Psoas muscle (tissue), 8 donors: ENCODE results near the gene POU3F1. TPM values are rescaled to one million over a fixed set of nuclear protein-coding genes. Genes with fewer than 3 reads are reported as not detected.

ENCODE experiments used
- ATAC-seq, 4 donors: fragments of 200-7000 bp; cut with Tn5 transposase; one replicate each; pipeline ENCODE4 v1.9.1; 2020; ENCODE audit warnings: moderate library complexity in 3 of 4, mild to moderate bottlenecking in 2 of 4
- DNase-seq, 2 donors: peaks; one replicate each; pipeline ENCODE4 v3.0.0-alpha.2; 2020
- H3K27ac ChIP-seq: fragments of 200-600 bp; one replicate; pipeline ENCODE4 v1.8.0; 2022
- H3K27me3 ChIP-seq, 3 donors: fragments of 200-600 bp in 1 of 3; one replicate each; pipeline versions ENCODE4 v1.6.1 to v1.8.0; 2013 to 2022; ENCODE audit warnings: low read length in 2 of 3, mild to moderate bottlenecking in 2 of 3, moderate library complexity in 1 of 3; ENCODE audit not compliant: insufficient read depth in 3 of 3
- H3K36me3 ChIP-seq, 2 donors: fragments of 200-600 bp in 1 of 2; one replicate each; pipeline versions ENCODE4 v1.6.1 to v1.8.0; 2013 to 2022; ENCODE audit warnings: low read depth in 1 of 2, mild to moderate bottlenecking in 1 of 2, moderate library complexity in 1 of 2; ENCODE audit not compliant: insufficient read depth in 1 of 2
- H3K4me1 ChIP-seq: fragments of 200-600 bp; one replicate; pipeline ENCODE4 v1.8.0; 2022
- H3K4me3 ChIP-seq: fragments of 200-600 bp; one replicate; pipeline ENCODE4 v1.8.0; 2022; ENCODE audit warnings: mild to moderate bottlenecking
- H3K9me3 ChIP-seq: fragments of 200-600 bp; one replicate; pipeline ENCODE4 v1.8.0; 2022
- CTCF ChIP-seq: fragments of 200-600 bp; IDR thresholded peaks from one replicate; pipeline ENCODE4 v1.8.0; 2022; ENCODE audit warnings: antibody characterized with exemption
- WGBS, 3 donors: extraction: QIAGEN DNeasy Blood & Tissue Kit; methylation state at CpG; one replicate each; pipeline versions ENCODE4 v1.1.6 to v1.1.7; 2013; 5-methylcytosine and 5-hydroxymethylcytosine counted together
- intact Hi-C, 2 donors: fragments of 100-400 bp; cut with DNase I; formaldehyde crosslinking; loops; one replicate each; pipeline versions ENCODE4 v1.11.0 to v1.14.2; 2022
- polyA plus RNA-seq, 3 donors: library from polyadenylated mRNA; stranded (reverse); fragments of 200-250 nt; gene quantifications; one replicate each; pipeline ENCODE4 v1.2.3, GENCODE V29; 2013
- total RNA-seq, 4 donors: library from RNA; stranded (reverse); fragmentation: NEBNext Ultra II Directional in 2 of 4; extraction: Animal tissue kit (Norgen Biotek cat#: 25700) in 2 of 4; gene quantifications; one replicate each; pipeline versions ENCODE4 v1.2.1 to v1.2.4, GENCODE V29; 2021 to 2023
- donor health status: healthy with polysubstance abuse.
- donor health status: DM: no; HTN: no; CAD: no; lungs with moderate emphysema.
- donor health status: Bipolar disorder and iron deficiency.
- donor health status: healthy.
- donor health status: DM: yes; HTN: yes; CAD: no.
- donor health status: DM: no; HTN: no; CAD: no.
- donor health status: DM: no; HTN: no; CAD: no.
- donor health status: DM: yes; HTN: yes; CAD: no.

The POU3F1 gene
- total and polyA plus RNA-seq, 7 donors = 0.04 to 0.38 (median 0.13) TPM; not detected in 1

GRCh38 chr1:38000529-38001455 is 45.8 kb downstream of the POU3F1 start:
- Histone ChIP-seq H3K9me3 (no peaks in the 10 kb centered on the region), H3K27ac (peak overlapping the region; percentile 98), H3K36me3 (peaks cover 0 to 42% of the 10 kb centered on the region in 2 donors), H3K4me3 (peak overlapping the region; percentile 84), H3K27me3 (no peaks in the 10 kb centered on the region), H3K4me1 (peaks cover 57% of the 10 kb centered on the region)
- WGBS, 3 donors = 13 to 14% (median 13%) methylated on average over 13 of the region's 13 CpGs
- no peak for TF ChIP-seq CTCF
- intact Hi-C loops = no loop called here
- DNase-seq = peak; percentile 51 to 78
- ATAC-seq = no peak

GRCh38 chr1:38000233-38000528 is 46.4 kb downstream of the POU3F1 start:
- peak overlapping the region; percentile 84 for H3K4me3 ChIP-seq

GRCh38 chr1:37999430-38000232 is 47.0 kb downstream of the POU3F1 start:
- Histone ChIP-seq H3K27me3 (no peaks in the 10 kb centered on the region), H3K27ac (peak overlapping the region; percentile 98), H3K4me1 (peaks cover 57% of the 10 kb centered on the region), H3K36me3 (peaks cover 0 to 42% of the 10 kb centered on the region in 2 donors), H3K9me3 (no peaks in the 10 kb centered on the region), H3K4me3 (peak overlapping the region; percentile 84)
- intact Hi-C loops = no loop called here
- peak; percentile 5 to 17 (median 14) for ATAC-seq
- DNase-seq = peak; percentile 59 to 80
- 2 to 4% (median 3%) methylated on average over 9 of the region's 9 CpGs for WGBS, 3 donors
- TF ChIP-seq CTCF = no peak

More at GRCh38 chr1:38000233-38000528, 46.4 kb downstream of the POU3F1 start:
- no peak for ATAC-seq
- peak overlapping the region; percentile 98 for H3K27ac ChIP-seq
- no peak for DNase-seq
- TF ChIP-seq CTCF = no peak
- WGBS, 3 donors = 11 to 28% (median 14%) methylated on average over 2 of the region's 2 CpGs
- intact Hi-C loops = no loop called here
- peaks cover 0 to 42% of the 10 kb centered on the region in 2 donors for H3K36me3 ChIP-seq
- H3K4me1 ChIP-seq = peaks cover 57% of the 10 kb centered on the region
- H3K27me3 ChIP-seq = no peaks in the 10 kb centered on the region
- H3K9me3 ChIP-seq = no peaks in the 10 kb centered on the region

- TF ChIP-seq CTCF = no peak
- intact Hi-C loops = no loop called here
- 23 to 41% (median 31%) methylated on average over 16 of the region's 16 CpGs for WGBS, 3 donors
- peak; percentile 51 to 76 for DNase-seq
- no peaks in the 10 kb centered on the region for H3K27me3 ChIP-seq
- H3K36me3 ChIP-seq = peaks cover 0 to 42% of the 10 kb centered on the region in 2 donors
- ATAC-seq = peak; percentile 0 to 30 (median 4)
- H3K9me3 ChIP-seq = no peaks in the 10 kb centered on the region
- H3K4me1 ChIP-seq = peaks cover 57% of the 10 kb centered on the region
- peak overlapping the region; percentile 98 for H3K27ac ChIP-seq
- peak overlapping the region; percentile 84 for H3K4me3 ChIP-seq
Observed at GRCh38 chr1:37998913-37999429, 47.6 kb downstream of the POU3F1 start.
